AG09319 (cell line): ENCODE data around the gene UNC5A.

Source experiments
- DNase-seq: peaks from one replicate; pipeline ENCODE4 v3.0.0-alpha.2; 2010; ENCODE audit warnings: low read depth; ENCODE audit errors: extremely low read depth
- TF ChIP-seq, protein P1 (sequence below): IDR thresholded peaks from 2 replicates; pipeline ENCODE4 v1.5.1; 2011; ENCODE audit warnings: low read depth, mild to moderate bottlenecking, inconsistent platforms, low read length, moderate library complexity

Gene UNC5A

DNA sequence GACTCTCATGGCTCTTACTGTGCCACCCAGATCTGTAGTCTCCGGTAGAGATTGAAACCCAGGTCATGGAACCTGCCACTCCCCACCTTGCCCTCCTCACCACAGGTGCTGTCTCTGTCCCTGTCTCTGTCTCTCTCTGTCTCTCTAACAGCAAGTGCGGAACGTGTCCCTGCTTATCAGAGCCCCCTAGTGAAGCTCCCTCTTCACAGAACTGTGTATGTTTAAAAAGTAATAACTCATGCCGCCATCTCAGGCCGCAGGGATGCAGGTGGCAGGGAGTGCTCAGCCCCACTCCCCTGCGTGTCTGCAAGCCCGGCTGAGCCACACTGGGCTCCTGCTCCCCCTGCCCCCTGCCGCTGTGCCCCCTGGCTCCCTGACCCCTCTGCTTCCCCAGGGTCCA is 43.8 kb downstream of the UNC5A start:
- TF ChIP-seq, protein P1, sequence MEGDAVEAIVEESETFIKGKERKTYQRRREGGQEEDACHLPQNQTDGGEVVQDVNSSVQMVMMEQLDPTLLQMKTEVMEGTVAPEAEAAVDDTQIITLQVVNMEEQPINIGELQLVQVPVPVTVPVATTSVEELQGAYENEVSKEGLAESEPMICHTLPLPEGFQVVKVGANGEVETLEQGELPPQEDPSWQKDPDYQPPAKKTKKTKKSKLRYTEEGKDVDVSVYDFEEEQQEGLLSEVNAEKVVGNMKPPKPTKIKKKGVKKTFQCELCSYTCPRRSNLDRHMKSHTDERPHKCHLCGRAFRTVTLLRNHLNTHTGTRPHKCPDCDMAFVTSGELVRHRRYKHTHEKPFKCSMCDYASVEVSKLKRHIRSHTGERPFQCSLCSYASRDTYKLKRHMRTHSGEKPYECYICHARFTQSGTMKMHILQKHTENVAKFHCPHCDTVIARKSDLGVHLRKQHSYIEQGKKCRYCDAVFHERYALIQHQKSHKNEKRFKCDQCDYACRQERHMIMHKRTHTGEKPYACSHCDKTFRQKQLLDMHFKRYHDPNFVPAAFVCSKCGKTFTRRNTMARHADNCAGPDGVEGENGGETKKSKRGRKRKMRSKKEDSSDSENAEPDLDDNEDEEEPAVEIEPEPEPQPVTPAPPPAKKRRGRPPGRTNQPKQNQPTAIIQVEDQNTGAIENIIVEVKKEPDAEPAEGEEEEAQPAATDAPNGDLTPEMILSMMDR = no peak
- no peak for DNase-seq

DNA sequence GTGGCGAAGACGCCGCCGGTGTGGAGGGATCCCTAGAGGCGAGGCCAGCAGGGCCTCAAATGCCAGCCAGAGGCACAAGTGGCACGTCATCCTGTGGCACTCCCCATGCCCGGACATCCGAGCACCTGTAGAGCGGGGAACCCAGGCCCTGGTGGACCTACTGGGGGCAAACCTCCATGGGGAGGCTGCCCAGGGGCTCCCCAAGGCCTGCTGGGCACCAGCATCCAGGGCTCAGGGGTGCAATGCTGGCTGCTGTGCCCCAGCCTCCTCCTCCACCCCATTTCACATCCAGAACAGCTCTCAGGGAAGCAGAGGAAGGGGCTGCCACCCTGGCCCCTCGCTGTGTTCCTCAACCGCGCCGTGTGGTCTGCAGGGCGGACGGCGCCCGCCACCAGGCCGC is 45.2 kb downstream of the UNC5A start:
- TF ChIP-seq, protein P1 = no peak

DNA sequence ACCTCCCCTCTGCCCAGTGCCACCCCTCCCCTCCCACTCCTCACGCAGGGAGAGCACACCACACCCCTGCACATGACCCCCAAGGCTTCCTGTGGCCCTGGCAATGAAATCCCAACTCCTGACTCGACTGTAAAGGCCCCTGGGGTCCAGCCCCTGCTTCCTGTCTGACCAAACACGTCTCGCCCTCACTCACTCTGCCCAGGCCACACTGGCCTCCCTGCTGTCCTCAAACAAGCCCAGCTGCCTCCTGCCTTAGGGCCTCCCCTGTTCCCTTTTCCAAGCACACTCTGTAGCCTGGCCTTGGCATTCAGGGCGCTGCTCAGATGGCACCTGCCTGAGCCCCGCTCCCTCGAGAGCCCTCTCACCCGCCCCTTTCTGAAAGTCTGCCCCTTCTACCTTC is 46.4 kb downstream of the UNC5A start:
- TF ChIP-seq, protein P1 = no peak
- no peak for DNase-seq

More for the DNA sequence above, 45.2 kb downstream of the UNC5A start:
- no peak for DNase-seq

DNA sequence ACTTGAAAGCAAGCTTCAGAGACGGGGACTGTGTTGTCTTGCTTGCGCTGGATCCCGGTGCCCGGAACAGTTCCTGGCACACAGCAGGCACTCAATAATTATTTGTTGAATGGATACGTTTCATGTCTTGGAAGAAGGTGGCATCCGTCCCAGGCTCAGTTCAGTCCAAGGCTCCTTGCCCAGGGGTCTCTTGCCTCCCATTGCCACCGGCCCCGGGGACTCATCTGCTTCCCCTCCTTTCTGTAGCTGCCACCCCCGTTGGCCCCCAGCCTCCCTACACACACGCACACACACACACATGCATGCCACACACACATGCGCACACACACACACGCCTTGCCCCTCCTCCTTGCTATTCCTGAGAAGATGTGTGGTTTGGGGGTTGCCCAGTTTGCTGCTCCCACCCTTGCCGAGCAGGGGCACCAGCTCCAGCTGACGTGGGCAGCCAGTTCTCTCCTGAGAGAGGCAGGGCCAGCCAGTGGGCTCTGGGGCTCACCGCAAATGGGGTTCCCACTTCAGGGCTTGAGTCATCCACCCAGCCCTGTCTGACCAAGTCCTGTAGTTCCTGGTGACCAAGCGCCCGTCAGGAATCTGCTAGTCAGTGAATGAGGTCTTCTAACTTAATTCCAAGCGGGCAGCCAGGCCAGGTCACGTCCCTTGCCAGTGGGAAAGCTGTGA is 47.0 kb downstream of the UNC5A start:
- TF ChIP-seq, protein P1 = no peak
- no peak for DNase-seq

DNA sequence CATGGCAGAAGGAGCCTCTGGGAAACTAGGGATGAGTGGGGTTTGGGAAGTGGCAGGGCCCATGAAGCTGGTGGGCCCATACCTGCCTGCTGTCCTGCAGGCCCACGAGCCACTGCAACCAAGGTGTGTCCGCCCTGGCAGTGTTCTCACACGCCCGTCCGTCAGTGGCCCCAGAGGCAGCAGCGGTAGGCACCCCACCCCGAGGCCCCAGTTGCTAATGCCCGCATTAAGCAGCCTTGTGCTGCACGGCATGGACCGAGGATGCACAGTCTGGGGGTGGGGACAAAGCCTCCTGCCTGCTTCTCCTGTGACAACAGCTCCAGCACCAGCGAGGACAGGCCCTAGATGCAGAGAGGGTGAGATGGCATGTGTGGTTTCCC is 47.5 kb downstream of the UNC5A start:
- DNase-seq = no peak
- TF ChIP-seq, protein P1 = no peak

DNA sequence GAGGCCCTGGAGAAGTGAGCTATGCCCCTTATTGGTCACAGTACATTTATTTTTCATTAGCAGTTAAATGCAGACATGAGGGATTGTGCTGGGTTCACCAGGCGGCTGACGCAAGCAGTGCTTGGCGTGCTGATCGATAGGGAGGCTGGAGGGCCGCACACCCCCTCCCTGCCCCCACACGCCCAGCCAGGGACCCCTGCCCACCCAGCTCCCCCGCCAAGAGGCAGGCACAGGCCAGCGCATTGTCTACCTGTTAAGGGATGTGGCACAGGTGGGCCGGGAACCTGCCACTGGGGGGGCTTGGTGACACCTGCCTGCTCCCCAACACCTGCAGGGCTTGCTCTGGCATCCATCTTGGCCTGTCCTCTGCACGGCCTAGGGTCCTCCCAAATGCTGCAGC is 49.6 kb downstream of the UNC5A start:
- TF ChIP-seq, protein P1 = no peak
- DNase-seq = no peak

DNA sequence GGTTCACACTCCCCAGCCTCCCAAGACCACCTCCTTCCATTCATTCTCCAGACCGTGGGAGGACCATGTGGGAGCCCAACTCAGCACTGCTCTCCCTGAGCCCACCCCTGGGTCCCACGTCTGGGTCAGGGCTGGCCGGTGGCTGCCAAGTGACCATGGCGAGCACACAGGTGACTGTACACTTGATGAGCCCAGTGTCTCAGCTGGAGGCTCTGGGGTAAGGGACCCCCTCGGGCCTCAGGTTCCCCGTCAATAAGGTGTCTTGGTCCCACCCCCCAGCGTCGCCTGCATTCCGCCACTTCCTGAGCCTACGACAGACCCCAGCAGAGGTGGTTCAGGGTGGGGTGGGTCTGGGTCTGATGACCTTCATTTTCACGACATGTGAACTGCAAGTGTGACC is 50.0 kb downstream of the UNC5A start:
- TF ChIP-seq, protein P1 = no peak
- no peak for DNase-seq
